DOHH2 (cell line): Measurements from ENCODE around the gene EZH1.

Source experiments
- EZH2phosphoT487 ChIP-seq: fragments of 200-600 bp; sonication (generic); IDR thresholded peaks from 2 replicates; pipeline ENCODE4 v1.6.1; 2017; ENCODE audit warnings: borderline replicate concordance, mild to moderate bottlenecking, antibody characterized with exemption, low read length, moderate library complexity, mixed read lengths
- TF ChIP-seq, protein P1 (sequence below): fragments of 200-600 bp; sonication (generic); IDR thresholded peaks from one replicate; pipeline ENCODE4 v1.5.1; 2014; ENCODE audit warnings: antibody characterized with exemption, mild to moderate bottlenecking, low read depth, low read length; ENCODE audit not compliant: poor library complexity, severe bottlenecking

DNA sequence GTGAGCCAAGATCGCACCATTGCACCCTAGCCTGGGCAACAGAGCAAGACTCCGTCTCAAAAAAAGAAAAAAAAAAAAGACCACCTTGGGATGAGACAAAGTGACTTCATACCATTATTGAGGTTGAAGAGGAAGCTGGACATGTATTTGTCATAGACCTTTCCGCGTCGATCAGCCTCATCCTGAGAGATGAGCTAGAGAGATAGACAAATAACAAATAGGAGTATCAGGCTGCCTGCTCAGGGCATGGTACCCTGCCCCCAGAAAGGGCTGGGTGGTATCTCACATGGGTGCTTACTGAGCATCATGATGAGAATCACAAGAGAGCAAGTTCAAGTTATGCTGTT, 40.4 kb downstream of the EZH1 start:
- TF ChIP-seq, protein P1, sequence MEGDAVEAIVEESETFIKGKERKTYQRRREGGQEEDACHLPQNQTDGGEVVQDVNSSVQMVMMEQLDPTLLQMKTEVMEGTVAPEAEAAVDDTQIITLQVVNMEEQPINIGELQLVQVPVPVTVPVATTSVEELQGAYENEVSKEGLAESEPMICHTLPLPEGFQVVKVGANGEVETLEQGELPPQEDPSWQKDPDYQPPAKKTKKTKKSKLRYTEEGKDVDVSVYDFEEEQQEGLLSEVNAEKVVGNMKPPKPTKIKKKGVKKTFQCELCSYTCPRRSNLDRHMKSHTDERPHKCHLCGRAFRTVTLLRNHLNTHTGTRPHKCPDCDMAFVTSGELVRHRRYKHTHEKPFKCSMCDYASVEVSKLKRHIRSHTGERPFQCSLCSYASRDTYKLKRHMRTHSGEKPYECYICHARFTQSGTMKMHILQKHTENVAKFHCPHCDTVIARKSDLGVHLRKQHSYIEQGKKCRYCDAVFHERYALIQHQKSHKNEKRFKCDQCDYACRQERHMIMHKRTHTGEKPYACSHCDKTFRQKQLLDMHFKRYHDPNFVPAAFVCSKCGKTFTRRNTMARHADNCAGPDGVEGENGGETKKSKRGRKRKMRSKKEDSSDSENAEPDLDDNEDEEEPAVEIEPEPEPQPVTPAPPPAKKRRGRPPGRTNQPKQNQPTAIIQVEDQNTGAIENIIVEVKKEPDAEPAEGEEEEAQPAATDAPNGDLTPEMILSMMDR: no peak
- TF ChIP-seq EZH2phosphoT487: no peak
